ENCODE measurements around the gene RAI1. TPM values are rescaled to one million over a fixed set of nuclear protein-coding genes. Genes with fewer than 3 reads are reported as not detected.
A peak's percentile ranks its signal among the peaks of the same experiment; 100 is the strongest.

Gene RAI1
- total and polyA plus RNA-seq, 2 of the 13 experiments (the other 11 are each of a cell fraction or from before 2014, with no cell fraction given) = 3.4 to 5.2 TPM

DNA sequence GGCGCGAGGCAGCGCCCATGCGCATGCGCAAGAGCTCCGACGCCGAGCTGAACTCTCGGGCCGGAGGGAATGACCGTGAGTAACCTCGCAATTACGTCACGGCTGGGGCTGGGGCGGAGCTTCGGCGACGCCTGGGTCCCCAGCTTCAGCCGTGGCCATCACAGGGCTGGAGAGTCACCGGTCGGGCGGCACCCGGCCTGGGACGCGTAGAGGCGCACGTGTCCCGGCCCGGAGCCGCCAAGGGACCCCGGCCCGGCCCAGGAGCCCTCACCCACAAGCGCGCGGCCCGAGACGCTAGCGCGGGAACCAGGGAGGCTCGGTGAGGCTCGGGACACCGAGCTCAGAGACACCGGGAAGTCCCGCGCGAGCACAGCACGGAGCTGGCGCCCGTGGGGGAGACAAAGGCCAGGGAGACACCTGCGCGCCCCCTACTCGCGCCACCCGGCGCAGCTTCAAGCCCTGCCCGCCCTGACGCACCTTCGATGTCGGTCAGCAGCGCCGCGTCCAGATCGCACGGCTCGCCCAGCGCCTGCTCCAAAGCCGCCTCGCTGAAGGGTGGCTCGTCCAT lies 155.1 kb downstream of the RAI1 start (continued):
- peak; percentile 89 for TF ChIP-seq ZNF280D (CRISPR knock-in tag; IDR thresholded peaks at IDR 0.05)
- no peak; the same call in 1 of the 2 replicates for TF ChIP-seq HMGXB3 (CRISPR knock-in tag; IDR thresholded peaks at IDR 0.05; ENCODE audit: borderline replicate concordance)
- peak; percentile 73; the same call in 1 of the 2 replicates for TF ChIP-seq CREM (IDR thresholded peaks at IDR 0.05)
- TF ChIP-seq CREM (CRISPR knock-in tag; IDR thresholded peaks at IDR 0.05) = no peak
- TF ChIP-seq SAP130 (CRISPR knock-in tag; IDR thresholded peaks at IDR 0.05; ENCODE audit: low read depth) = peak; percentile 89
- no peak; the same call in 1 of the 2 replicates for TF ChIP-seq ZNF615 (CRISPR knock-in tag; IDR thresholded peaks at IDR 0.05; ENCODE audit: borderline replicate concordance)
- peak; percentile 79; the same call in 1 of the 2 replicates for TF ChIP-seq ZNF580 (CRISPR knock-in tag; IDR thresholded peaks at IDR 0.05; ENCODE audit: borderline replicate concordance, low read depth)
- peak; percentile 54 for TF ChIP-seq YEATS2 (CRISPR knock-in tag; IDR thresholded peaks at IDR 0.05; ENCODE audit: borderline replicate concordance)
- TF ChIP-seq IKZF4 (CRISPR knock-in tag; IDR thresholded peaks at IDR 0.05; ENCODE audit: borderline replicate concordance, low read depth, not compliant biosample characterization) = no peak
- no peak; the same call in 1 of the 2 replicates for TF ChIP-seq ZNF513 (CRISPR knock-in tag; conservative IDR thresholded peaks at IDR 0.05)
- TF ChIP-seq, protein P1, sequence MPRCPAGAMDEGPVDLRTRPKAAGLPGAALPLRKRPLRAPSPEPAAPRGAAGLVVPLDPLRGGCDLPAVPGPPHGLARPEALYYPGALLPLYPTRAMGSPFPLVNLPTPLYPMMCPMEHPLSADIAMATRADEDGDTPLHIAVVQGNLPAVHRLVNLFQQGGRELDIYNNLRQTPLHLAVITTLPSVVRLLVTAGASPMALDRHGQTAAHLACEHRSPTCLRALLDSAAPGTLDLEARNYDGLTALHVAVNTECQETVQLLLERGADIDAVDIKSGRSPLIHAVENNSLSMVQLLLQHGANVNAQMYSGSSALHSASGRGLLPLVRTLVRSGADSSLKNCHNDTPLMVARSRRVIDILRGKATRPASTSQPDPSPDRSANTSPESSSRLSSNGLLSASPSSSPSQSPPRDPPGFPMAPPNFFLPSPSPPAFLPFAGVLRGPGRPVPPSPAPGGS (CRISPR knock-in tag; IDR thresholded peaks at IDR 0.05) = no peak; the same call in 1 of the 2 replicates
- TF ChIP-seq CBX2 (IDR thresholded peaks at IDR 0.05; ENCODE audit: low read depth, low read length) = no peak
- no peak for TF ChIP-seq CBX2 (CRISPR knock-in tag; IDR thresholded peaks at IDR 0.05; ENCODE audit: low read depth)
- peak; percentile 53 for TF ChIP-seq AHR (CRISPR knock-in tag; IDR thresholded peaks at IDR 0.05)
- TF ChIP-seq, protein P2, sequence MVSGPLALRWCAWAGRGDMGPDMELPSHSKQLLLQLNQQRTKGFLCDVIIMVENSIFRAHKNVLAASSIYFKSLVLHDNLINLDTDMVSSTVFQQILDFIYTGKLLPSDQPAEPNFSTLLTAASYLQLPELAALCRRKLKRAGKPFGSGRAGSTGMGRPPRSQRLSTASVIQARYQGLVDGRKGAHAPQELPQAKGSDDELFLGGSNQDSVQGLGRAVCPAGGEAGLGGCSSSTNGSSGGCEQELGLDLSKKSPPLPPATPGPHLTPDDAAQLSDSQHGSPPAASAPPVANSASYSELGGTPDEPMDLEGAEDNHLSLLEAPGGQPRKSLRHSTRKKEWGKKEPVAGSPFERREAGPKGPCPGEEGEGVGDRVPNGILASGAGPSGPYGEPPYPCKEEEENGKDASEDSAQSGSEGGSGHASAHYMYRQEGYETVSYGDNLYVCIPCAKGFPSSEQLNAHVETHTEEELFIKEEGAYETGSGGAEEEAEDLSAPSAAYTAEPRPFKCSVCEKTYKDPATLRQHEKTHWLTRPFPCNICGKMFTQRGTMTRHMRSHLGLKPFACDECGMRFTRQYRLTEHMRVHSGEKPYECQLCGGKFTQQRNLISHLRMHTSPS (CRISPR knock-in tag; IDR thresholded peaks at IDR 0.05; ENCODE audit: low read depth) = no peak
- no peak for TF ChIP-seq NFE2L2 (IDR thresholded peaks at IDR 0.05; ENCODE audit: low read length)
- peak; percentile 87 for TF ChIP-seq DR1 (CRISPR knock-in tag; IDR thresholded peaks at IDR 0.05)

Data from HepG2 (cell line).